Muscle layer of duodenum (tissue), 2 donors: ENCODE data around the gene JOSD1.
A peak's percentile ranks its signal among the peaks of the same experiment; 100 is the strongest.
"Not testable (repeated sequence)": the region's sequence is repeated elsewhere in the genome, so short reads cannot be mapped to it uniquely, and the experiment has no call there.

ENCODE experiments used
- H3K27ac ChIP-seq: one replicate; pipeline ENCODE4 v1.7.0; 2013; ENCODE audit warnings: mild to moderate bottlenecking, low read length
- H3K27me3 ChIP-seq: one replicate; pipeline ENCODE4 v1.7.0; 2013; ENCODE audit warnings: low read depth, mild to moderate bottlenecking, control low read depth, low read length
- H3K36me3 ChIP-seq, 2 donors: one replicate each; pipeline ENCODE4 v1.7.0; 2013; ENCODE audit warnings: low read length in 2 of 2, control low read depth in 1 of 2, mild to moderate bottlenecking in 1 of 2; ENCODE audit not compliant: insufficient read depth in 2 of 2, control insufficient read depth in 1 of 2
- H3K4me1 ChIP-seq, 2 donors: one replicate each; pipeline ENCODE4 v1.7.0; 2013; ENCODE audit warnings: low read length in 2 of 2, mild to moderate bottlenecking in 2 of 2, control low read depth in 1 of 2, moderate library complexity in 1 of 2; ENCODE audit not compliant: insufficient read depth in 2 of 2, control insufficient read depth in 1 of 2
- H3K4me3 ChIP-seq, 2 donors: one replicate each; pipeline ENCODE4 v1.7.0; 2013; ENCODE audit warnings: low read length in 2 of 2, low read depth in 1 of 2, mild to moderate bottlenecking in 1 of 2
- H3K9me3 ChIP-seq, 2 donors: one replicate each; pipeline ENCODE4 v1.7.0; 2013; ENCODE audit warnings: low read length in 2 of 2, control low read depth in 1 of 2, mild to moderate bottlenecking in 1 of 2; ENCODE audit not compliant: control insufficient read depth in 1 of 2
- donor health status: healthy.

The JOSD1 gene

GRCh38 chr22:38675833-38676232 is 24.9 kb downstream of the JOSD1 start:
- no peaks in the 10 kb centered on the region for H3K4me1 ChIP-seq
- no peak overlapping the region for H3K4me3 ChIP-seq
- no peaks in the 10 kb centered on the region for H3K27me3 ChIP-seq
- H3K27ac ChIP-seq: no peak overlapping the region
- no peaks in the 10 kb centered on the region for H3K9me3 ChIP-seq
- peaks cover 12 to 24% of the 10 kb centered on the region in 2 donors for H3K36me3 ChIP-seq

DNA sequence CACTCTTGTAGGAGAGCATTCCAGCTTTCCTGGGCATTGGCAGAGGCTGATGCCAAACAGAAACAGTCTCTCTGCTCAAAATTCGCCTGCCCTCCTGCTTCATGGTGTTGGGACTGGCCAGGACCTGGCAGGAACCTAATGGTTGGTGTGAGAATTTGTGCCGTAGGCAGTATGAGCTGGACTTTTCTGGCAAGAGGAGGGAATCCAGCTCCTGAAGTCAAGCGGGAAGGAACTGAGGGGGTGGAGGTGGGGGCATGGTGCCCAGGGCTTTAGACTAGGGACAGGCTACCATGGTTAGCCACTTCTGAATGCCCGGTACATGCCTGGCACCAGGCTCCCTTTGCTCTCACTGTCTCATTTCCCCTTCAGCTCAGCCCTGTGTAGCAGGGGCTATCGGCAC is 25.9 kb downstream of the JOSD1 start:
- no peak overlapping the region for H3K27ac ChIP-seq
- no peaks in the 10 kb centered on the region for H3K4me1 ChIP-seq
- H3K4me3 ChIP-seq: no peak overlapping the region
- H3K27me3 ChIP-seq: no peaks in the 10 kb centered on the region
- H3K36me3 ChIP-seq: peaks cover 16 to 26% of the 10 kb centered on the region in 2 donors
- no peaks in the 10 kb centered on the region for H3K9me3 ChIP-seq

GRCh38 chr22:38657045-38657909 is 43.5 kb downstream of the JOSD1 start:
- Histone ChIP-seq H3K9me3 (no peaks in the 10 kb centered on the region), H3K27me3 (no peaks in the 10 kb centered on the region), H3K27ac (peak overlapping the region; percentile 96), H3K4me1 (peaks cover 6 to 14% of the 10 kb centered on the region in 2 donors), H3K36me3 (peaks cover 0 to 5% of the 10 kb centered on the region in 2 donors), H3K4me3 (peak overlapping the region; percentile 72 to 96)

DNA sequence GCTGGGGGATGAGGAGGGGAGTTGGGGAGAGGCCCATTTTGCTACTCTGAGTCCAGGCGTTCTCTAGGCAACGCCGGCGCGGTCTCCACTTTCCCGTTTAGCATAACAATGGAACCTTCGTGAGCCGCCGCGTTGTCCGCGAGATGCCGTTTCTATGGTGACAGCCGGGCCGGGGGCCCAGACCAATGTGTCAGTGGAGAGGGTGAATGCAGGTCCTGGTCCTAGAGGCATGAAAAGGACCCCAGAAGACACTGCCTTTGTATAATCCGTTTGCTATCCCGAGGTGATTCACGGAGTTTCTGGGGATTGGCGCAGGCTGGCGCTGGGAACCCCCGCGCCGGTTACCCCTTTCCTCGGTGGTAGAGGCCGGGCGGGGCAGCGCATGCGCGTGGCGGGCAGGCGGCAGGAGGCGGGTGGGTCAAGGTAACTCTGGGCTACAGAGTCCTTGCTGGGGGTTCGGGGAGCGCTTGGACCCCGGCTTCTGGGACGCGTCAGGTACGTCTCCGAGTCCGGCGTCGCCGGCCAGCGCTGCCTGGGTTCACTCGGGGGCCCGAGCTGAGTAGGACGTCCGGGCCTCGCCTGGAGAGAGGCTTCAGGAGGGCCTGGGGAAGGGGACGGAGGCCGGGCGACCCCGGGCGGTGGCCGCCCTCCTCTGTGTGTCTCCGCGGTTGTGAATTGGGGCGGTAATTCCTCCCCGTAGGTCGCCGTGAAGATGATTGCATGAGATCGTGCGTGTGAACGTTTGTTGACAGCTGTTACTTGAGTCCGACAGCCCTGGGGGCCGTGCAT is 44.3 kb downstream of the JOSD1 start, which contains the start of the genes CBY1 and FAM227A:
Gene CBY1, plus strand, starts transcription at position 383 of the 789 bp plus-strand sequence. CDS start 11,417 bp downstream, outside the sequence.
Gene FAM227A, minus strand, starts transcription at position 137 of the 789 bp plus-strand sequence. CDS start 6,224 bp downstream, outside the sequence.
- H3K36me3 ChIP-seq: no peaks in the 10 kb centered on the region
- peaks cover 6 to 14% of the 10 kb centered on the region in 2 donors for H3K4me1 ChIP-seq
- peak within 1 kb of the TSS; percentile 72 to 96 for H3K4me3 ChIP-seq
- peak within 1 kb of the TSS; percentile 96 for H3K27ac ChIP-seq
- H3K27me3 ChIP-seq: no peaks in the 10 kb centered on the region
- no peaks in the 10 kb centered on the region for H3K9me3 ChIP-seq

GRCh38 chr22:38655519-38656255 is 45.1 kb downstream of the JOSD1 start:
- peaks cover 6 to 14% of the 10 kb centered on the region in 2 donors for H3K4me1 ChIP-seq
- H3K27ac ChIP-seq: peak overlapping the region; percentile 96
- H3K36me3 ChIP-seq: no peaks in the 10 kb centered on the region
- H3K27me3 ChIP-seq: no peaks in the 10 kb centered on the region
- H3K4me3 ChIP-seq: peak overlapping the region; percentile 72 to 96
- no peaks in the 10 kb centered on the region for H3K9me3 ChIP-seq

DNA sequence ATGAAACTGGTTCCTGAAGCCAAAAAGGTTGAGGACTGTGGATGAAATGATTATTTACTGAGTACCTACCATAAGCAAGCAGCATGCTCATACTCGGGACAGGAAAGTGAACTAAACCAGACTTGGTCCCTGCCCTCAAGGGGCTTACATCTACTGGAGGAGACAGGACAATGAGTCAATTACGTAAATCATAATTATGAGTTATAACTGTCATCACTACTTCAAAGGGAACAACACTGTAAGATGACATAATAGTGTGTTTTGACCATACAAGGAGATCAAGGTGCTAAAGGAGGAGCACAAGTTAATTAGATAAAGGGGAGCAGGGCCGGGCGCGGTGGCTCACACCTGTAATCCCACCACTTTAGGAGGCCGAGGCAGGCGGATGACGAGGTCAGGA is 47.0 kb downstream of the JOSD1 start:
- H3K36me3 ChIP-seq: no peaks in the 10 kb centered on the region
- H3K4me1 ChIP-seq: peaks cover 6 to 14% of the 10 kb centered on the region in 2 donors

GRCh38 chr22:38652859-38653258 is 47.9 kb downstream of the JOSD1 start:
- no peaks in the 10 kb centered on the region for H3K36me3 ChIP-seq
- peaks cover 6 to 14% of the 10 kb centered on the region in 2 donors for H3K4me1 ChIP-seq
- no peak overlapping the region for H3K4me3 ChIP-seq
- no peak overlapping the region for H3K27ac ChIP-seq
- H3K27me3 ChIP-seq: no peaks in the 10 kb centered on the region
- no peaks in the 10 kb centered on the region for H3K9me3 ChIP-seq

More for the DNA sequence above, 47.0 kb downstream of the JOSD1 start:
- Histone ChIP-seq H3K27ac (no peak overlapping the region), H3K27me3 (no peaks in the 10 kb centered on the region), H3K4me3 (no peak overlapping the region), H3K9me3 (no peaks in the 10 kb centered on the region)

DNA sequence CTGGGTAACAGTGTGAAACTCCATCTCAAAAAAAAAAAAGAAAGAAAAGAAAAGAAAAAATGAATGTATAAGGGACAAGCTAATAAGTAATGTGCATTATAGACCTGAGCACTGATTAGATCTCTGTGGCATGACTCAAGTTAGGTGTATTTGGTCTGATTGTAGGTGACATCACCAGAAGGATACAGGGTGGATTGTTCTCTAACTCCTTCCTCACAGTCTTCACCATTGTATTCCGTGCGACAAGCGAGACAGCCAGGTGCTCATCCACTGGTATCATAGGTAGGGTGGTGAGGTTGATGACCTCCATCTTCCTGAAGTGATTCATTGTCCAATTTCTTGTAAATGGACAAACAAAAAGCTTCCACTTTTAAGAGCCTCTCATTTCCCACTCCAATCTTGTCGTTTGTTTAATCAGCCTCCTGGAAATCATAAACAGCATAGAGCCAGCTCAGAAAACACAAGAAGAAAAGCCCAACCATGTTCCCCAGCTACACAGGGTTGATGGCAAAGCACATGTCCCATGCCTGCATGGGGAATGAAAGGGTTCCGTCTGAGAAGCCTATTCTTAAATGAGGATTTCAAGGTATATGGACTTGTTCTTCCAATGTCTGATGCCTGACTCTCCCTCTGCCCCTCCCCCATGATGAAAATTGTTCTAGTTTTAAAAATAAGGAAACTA is 50.8 kb downstream of the JOSD1 start:
- H3K36me3 ChIP-seq: no peaks in the 10 kb centered on the region

GRCh38 chr22:38645430-38645829 is 55.3 kb downstream of the JOSD1 start:
- no peak overlapping the region for H3K27ac ChIP-seq
- H3K4me3 ChIP-seq: no peak overlapping the region
- no peaks in the 10 kb centered on the region for H3K4me1 ChIP-seq
- H3K36me3 ChIP-seq: no peaks in the 10 kb centered on the region
- H3K27me3 ChIP-seq: no peaks in the 10 kb centered on the region
- no peaks in the 10 kb centered on the region for H3K9me3 ChIP-seq

More for the DNA sequence above, 50.8 kb downstream of the JOSD1 start:
- Histone ChIP-seq H3K4me1 (no peaks in the 10 kb centered on the region), H3K9me3 (no peaks in the 10 kb centered on the region), H3K27ac (no peak overlapping the region), H3K27me3 (no peaks in the 10 kb centered on the region), H3K4me3 (no peak overlapping the region)

- H3K9me3 ChIP-seq, H3K4me1 ChIP-seq, H3K4me3 ChIP-seq, H3K36me3 ChIP-seq, H3K27ac ChIP-seq, H3K27me3 ChIP-seq: not testable (repeated sequence)
These were observed 56.5 kb downstream of the JOSD1 start for GRCh38 chr22:38644245-38644644.
